ENCODE measurements around the gene PSMB7.

- no peak for TF ChIP-seq EZH2phosphoT487 (IDR thresholded peaks at IDR 0.05; ENCODE audit: low read depth)
- TF ChIP-seq CTCF (IDR thresholded peaks at IDR 0.05; ENCODE audit: low read depth, low read length): no peak
Measured at GRCh38 chr9:124366476-124367220, 48.6 kb downstream of the PSMB7 start.
